HFFc6 (cell line): ENCODE data around the gene GAGE2A. TPM values are rescaled to one million over a fixed set of nuclear protein-coding genes. Genes with fewer than 3 reads are reported as not detected.

ENCODE experiments used
- DNase-seq: peaks from one replicate; pipeline ENCODE4 v3.0.0-alpha.2; 2018
- H3K27ac Mint-ChIP-seq: 2 replicates; pipeline ENCODE4 v1.8.0; 2020; ENCODE audit warnings: mild to moderate bottlenecking, mixed read lengths
- H3K27me3 Mint-ChIP-seq: 2 replicates; pipeline ENCODE4 v1.8.0; 2021; ENCODE audit warnings: mild to moderate bottlenecking, moderate library complexity, mixed read lengths; ENCODE audit not compliant: insufficient read depth
- H3K36me3 Mint-ChIP-seq: 2 replicates; pipeline ENCODE4 v1.8.0; 2021; ENCODE audit warnings: low read depth, mixed read lengths
- H3K4me1 Mint-ChIP-seq: 2 replicates; pipeline ENCODE4 v1.8.0; 2020; ENCODE audit warnings: low read depth, mixed read lengths
- H3K4me3 Mint-ChIP-seq: 2 replicates; pipeline ENCODE4 v1.8.0; 2020; ENCODE audit warnings: mild to moderate bottlenecking, moderate library complexity, mixed read lengths
- H3K9me3 Mint-ChIP-seq: 2 replicates; pipeline ENCODE4 v1.8.0; 2020; ENCODE audit warnings: mild to moderate bottlenecking, mixed read lengths
- CTCF ChIP-seq: fragments of 200-600 bp; sonication (generic); IDR thresholded peaks from 2 replicates; pipeline ENCODE4 v1.5.0; 2021; ENCODE audit warnings: antibody characterized with exemption, mild to moderate bottlenecking
- total RNA-seq, 6 experiments: library from RNA; stranded (reverse); fragmentation: NEBNext Ultra II Directional; extraction: Animal tissue kit (Norgen Biotek cat#: 25700); gene quantifications; 2 replicates in 1 of 6; 3 replicates in 5 of 6; pipeline ENCODE4 v1.2.3, GENCODE V29; 2021

The GAGE2A gene
- total RNA-seq, 6 experiments from 2014 or later, result not detected

- no peak for TF ChIP-seq CTCF
- Mint-ChIP-seq H3K27me3 (no peaks in the 10 kb centered on the region; the same call in 1 of the 2 replicates), H3K4me3 (no peak overlapping the region), H3K9me3 (peaks cover 5% of the 10 kb centered on the region; the same call in 1 of the 2 replicates), H3K36me3 (no peaks in the 10 kb centered on the region), H3K27ac (no peak overlapping the region), H3K4me1 (no peaks in the 10 kb centered on the region)
- no peak for DNase-seq
Observed at GRCh38 chrX:49610718-49611310, 21.5 kb downstream of the GAGE2A start.

- Mint-ChIP-seq H3K27me3 (no peaks in the 10 kb centered on the region), H3K27ac (no peak overlapping the region), H3K4me3 (no peak overlapping the region), H3K9me3 (peaks cover 5% of the 10 kb centered on the region; the same call in 1 of the 2 replicates), H3K4me1 (no peaks in the 10 kb centered on the region), H3K36me3 (no peaks in the 10 kb centered on the region)
- TF ChIP-seq CTCF, result no peak
- DNase-seq, result no peak
Observed at GRCh38 chrX:49618574-49618973, 29.3 kb downstream of the GAGE2A start.

GRCh38 chrX:49627086-49627777, 37.9 kb downstream of the GAGE2A start:
- TF ChIP-seq CTCF, result no peak
- Mint-ChIP-seq H3K27me3 (no peaks in the 10 kb centered on the region), H3K36me3 (no peaks in the 10 kb centered on the region), H3K4me3 (no peak overlapping the region), H3K27ac (no peak overlapping the region), H3K9me3 (no peaks in the 10 kb centered on the region; the same call in 1 of the 2 replicates), H3K4me1 (no peaks in the 10 kb centered on the region)
- no peak for DNase-seq

- Mint-ChIP-seq H3K9me3 (no peaks in the 10 kb centered on the region), H3K36me3 (no peaks in the 10 kb centered on the region), H3K27ac (no peak overlapping the region), H3K4me1 (no peaks in the 10 kb centered on the region), H3K4me3 (no peak overlapping the region), H3K27me3 (no peaks in the 10 kb centered on the region)
- no peak for DNase-seq
- no peak for TF ChIP-seq CTCF
Observed at GRCh38 chrX:49644991-49645637, 55.8 kb downstream of the GAGE2A start.

Other genes with a start within 250 kb of the GAGE2A start
- not detected for gene GAGE12C, start 57.3 kb upstream of the GAGE2A start, total RNA-seq
- gene GAGE12D, start 47.8 kb upstream of the GAGE2A start, total RNA-seq, result not detected
- not detected for gene GAGE12E, start 38.2 kb upstream of the GAGE2A start, total RNA-seq
- gene GAGE12F, start 28.7 kb upstream of the GAGE2A start, total RNA-seq, result not detected
- gene GAGE12G, start 19.1 kb upstream of the GAGE2A start, total RNA-seq, result not detected
- not detected for gene GAGE12H, start 9.5 kb upstream of the GAGE2A start, total RNA-seq
- not detected for gene GAGE1, start 9.5 kb downstream of the GAGE2A start, total RNA-seq
- under 1 TPM in 1 of 6 experiments, not detected in 5; 0.34 TPM for gene PAGE1, start 106.5 kb downstream of the GAGE2A start, total RNA-seq
- not detected for gene PAGE4, start 239.8 kb downstream of the GAGE2A start, total RNA-seq